Colonic mucosa (tissue), 4 donors: ENCODE results near the gene INPP5A. TPM values are rescaled to one million over a fixed set of nuclear protein-coding genes. Genes with fewer than 3 reads are reported as not detected.
A peak's percentile ranks its signal among the peaks of the same experiment; 100 is the strongest.

Experiments
- DNase-seq: peaks from one replicate; pipeline ENCODE4 v3.0.0-alpha.2; 2020
- H3K27ac ChIP-seq: fragments of 200-600 bp; one replicate; pipeline ENCODE4 v1.8.0; 2021
- H3K27me3 ChIP-seq: fragments of 200-600 bp; one replicate; pipeline ENCODE4 v1.8.0; 2021
- H3K36me3 ChIP-seq: fragments of 200-600 bp; one replicate; pipeline ENCODE4 v1.8.0; 2021
- H3K4me1 ChIP-seq: fragments of 200-600 bp; one replicate; pipeline ENCODE4 v1.8.0; 2021; ENCODE audit warnings: mild to moderate bottlenecking
- H3K4me3 ChIP-seq: fragments of 200-600 bp; one replicate; pipeline ENCODE4 v1.8.0; 2021
- H3K9ac ChIP-seq, 2 donors: one replicate each; pipeline ENCODE4 v1.7.0; 2013; ENCODE audit warnings: control low read depth in 2 of 2, low read depth in 2 of 2, low read length in 2 of 2
- H3K9me3 ChIP-seq: fragments of 200-600 bp; one replicate; pipeline ENCODE4 v1.8.0; 2021
- CTCF ChIP-seq: fragments of 200-600 bp; IDR thresholded peaks from one replicate; pipeline ENCODE4 v1.8.0; 2022; ENCODE audit warnings: antibody characterized with exemption, mild to moderate bottlenecking
- intact Hi-C: fragments of 100-400 bp; cut with DNase I; formaldehyde crosslinking; loops from one replicate; pipeline ENCODE4 v1.14.1; 2022
- total RNA-seq, 2 donors: library from RNA; stranded (reverse); fragmentation: NEBNext Ultra II Directional in 1 of 2; extraction: Animal tissue kit (Norgen Biotek cat#: 25700) in 1 of 2; gene quantifications; one replicate each; pipeline ENCODE4 v1.2.1, GENCODE V29; 2021
- donor health status: healthy.
- donor health status: DM: no; HTN: no; CAD: no.
- donor health status: DM: no; HTN: no; CAD: no.

Gene INPP5A
- total RNA-seq, 2 donors from 2014 or later, result 29.9 to 41.5 TPM

GRCh38 chr10:132574288-132574687 is 36.7 kb downstream of the INPP5A start:
- no peaks in the 10 kb centered on the region for H3K9me3 ChIP-seq
- no peaks in the 10 kb centered on the region for H3K27me3 ChIP-seq
- intact Hi-C loops, result loop anchor here (10.0 kb wide), 1 partner anchor 189 kb away; no protein-coding TSS in a partner anchor
- no peak for TF ChIP-seq CTCF
- no peak overlapping the region for H3K9ac ChIP-seq
- no peak for DNase-seq
- no peak overlapping the region for H3K4me3 ChIP-seq
- H3K27ac ChIP-seq, result no peak overlapping the region
- H3K4me1 ChIP-seq, result peaks cover 31% of the 10 kb centered on the region
- no peaks in the 10 kb centered on the region for H3K36me3 ChIP-seq

GRCh38 chr10:132574783-132575319 is 37.3 kb downstream of the INPP5A start:
- Histone ChIP-seq H3K36me3 (no peaks in the 10 kb centered on the region), H3K9me3 (no peaks in the 10 kb centered on the region), H3K4me1 (peaks cover 31% of the 10 kb centered on the region), H3K9ac (peak overlapping the region in 1 of 2 donors; percentile 68), H3K27ac (peak overlapping the region; percentile 70), H3K27me3 (no peaks in the 10 kb centered on the region), H3K4me3 (no peak overlapping the region)
- DNase-seq, result no peak
- intact Hi-C loops, result loop anchor here (10.0 kb wide), 1 partner anchor 190 kb away; no protein-coding TSS in a partner anchor
- no peak for TF ChIP-seq CTCF

GRCh38 chr10:132575320-132576201 is 38.0 kb downstream of the INPP5A start:
- H3K4me3 ChIP-seq, result no peak overlapping the region
- H3K27ac ChIP-seq, result peak overlapping the region; percentile 70
- H3K9me3 ChIP-seq, result no peaks in the 10 kb centered on the region
- TF ChIP-seq CTCF, result no peak
- no peaks in the 10 kb centered on the region for H3K36me3 ChIP-seq
- H3K27me3 ChIP-seq, result no peaks in the 10 kb centered on the region
- peak; percentile 52 for DNase-seq
- peak overlapping the region in 1 of 2 donors; percentile 68 for H3K9ac ChIP-seq
- peaks cover 31% of the 10 kb centered on the region for H3K4me1 ChIP-seq
- intact Hi-C loops, result loop anchor here (10.0 kb wide), 1 partner anchor 191 kb away; no protein-coding TSS in a partner anchor

GRCh38 chr10:132576671-132577349 is 39.2 kb downstream of the INPP5A start:
- Histone ChIP-seq H3K9ac (no peak overlapping the region), H3K27ac (no peak overlapping the region), H3K36me3 (no peaks in the 10 kb centered on the region), H3K9me3 (no peaks in the 10 kb centered on the region), H3K4me3 (no peak overlapping the region), H3K4me1 (peaks cover 20% of the 10 kb centered on the region), H3K27me3 (no peaks in the 10 kb centered on the region)
- intact Hi-C loops, result loop anchor here (10.0 kb wide), 1 partner anchor 192 kb away; no protein-coding TSS in a partner anchor
- TF ChIP-seq CTCF, result no peak
- DNase-seq, result no peak

- Histone ChIP-seq H3K4me1 (peaks cover 17% of the 10 kb centered on the region), H3K9ac (no peak overlapping the region), H3K4me3 (no peak overlapping the region), H3K9me3 (no peaks in the 10 kb centered on the region), H3K36me3 (no peaks in the 10 kb centered on the region), H3K27me3 (no peaks in the 10 kb centered on the region), H3K27ac (no peak overlapping the region)
- intact Hi-C loops, result loop anchor here (10.0 kb wide), 1 partner anchor 193 kb away; no protein-coding TSS in a partner anchor
- TF ChIP-seq CTCF, result no peak
- DNase-seq, result no peak
Observed at GRCh38 chr10:132577350-132578003, 39.9 kb downstream of the INPP5A start.
